HEK293 (cell line): ENCODE measurements around the gene NUMBL.

Experiments
- CTCF ChIA-PET: fragments of 350-600 bp; formaldehyde crosslinking; extraction: SDS; loops from one replicate; lab custom pipeline; 2021; ENCODE audit warnings: antibody characterized with exemption; lab: Yijun Ruan, JAX
- POLR2A ChIA-PET: fragments of 300-600 bp; formaldehyde crosslinking; extraction: SDS; loops from one replicate; lab custom pipeline; 2020; ENCODE audit warnings: antibody characterized with exemption, inconsistent platforms; lab: Yijun Ruan, JAX
- H3K27ac ChIP-seq: fragments of 200-500 bp; sonication (Bioruptor generic); 2 replicates; pipeline ENCODE4 v1.5.1; 2014; ENCODE audit warnings: low read depth, low read length, control low read depth, inconsistent platforms; ENCODE audit errors: extremely low read depth
- H3K36me3 ChIP-seq, 2 experiments: fragments of 200-500 bp in 1 of 2; sonication (Bioruptor generic) in 1 of 2; 1 replicate in 1 of 2; 2 replicates in 1 of 2; pipeline ENCODE4 v1.5.1; 2014 to 2017; ENCODE audit warnings: inconsistent platforms in 2 of 2, low read length in 2 of 2; ENCODE audit not compliant: control insufficient read depth in 2 of 2, insufficient read depth in 1 of 2
- H3K4me1 ChIP-seq: fragments of 200-500 bp; sonication (Bioruptor generic); 2 replicates; pipeline ENCODE4 v1.5.1; 2014; ENCODE audit warnings: mild to moderate bottlenecking, low read length, inconsistent platforms; ENCODE audit not compliant: control insufficient read depth, insufficient read depth
- H3K4me3 ChIP-seq: 2 replicates; pipeline ENCODE4 v1.5.1; 2011; ENCODE audit warnings: low read depth, mild to moderate bottlenecking, control low read depth, low read length, moderate library complexity
- H3K9me3 ChIP-seq: fragments of 200-500 bp; sonication (Bioruptor generic); 2 replicates; pipeline ENCODE4 v1.5.1; 2014; ENCODE audit warnings: low read depth, low read length, inconsistent platforms; ENCODE audit not compliant: control insufficient read depth, insufficient read depth
- EGR2 ChIP-seq: fragments of 450-650 bp; formaldehyde crosslinking; IDR thresholded peaks from 2 replicates; pipeline ENCODE4 v1.5.1; 2016; ENCODE audit warnings: low read depth, missing biosample characterization, missing genetic modification characterization
- KLF9 ChIP-seq: fragments of 450-650 bp; formaldehyde crosslinking; IDR thresholded peaks from 2 replicates; pipeline ENCODE4 v1.5.1; 2016; ENCODE audit warnings: missing biosample characterization, missing genetic modification characterization, low read depth
- PRDM1 ChIP-seq: fragments of 450-650 bp; formaldehyde crosslinking; IDR thresholded peaks from 2 replicates; pipeline ENCODE4; 2016; ENCODE audit warnings: missing biosample characterization, missing genetic modification characterization
- SP3 ChIP-seq: fragments of 450-650 bp; formaldehyde crosslinking; IDR thresholded peaks from 2 replicates; pipeline ENCODE4 v1.5.1; 2016; ENCODE audit warnings: missing biosample characterization, missing genetic modification characterization
- ZBTB1 ChIP-seq: fragments of 450-650 bp; formaldehyde crosslinking; IDR thresholded peaks from 2 replicates; pipeline ENCODE4 v1.5.1; 2016; ENCODE audit warnings: missing biosample characterization, missing genetic modification characterization
- ZBTB21 ChIP-seq: fragments of 450-650 bp; formaldehyde crosslinking; IDR thresholded peaks from 2 replicates; pipeline ENCODE4 v1.5.1; 2017; ENCODE audit warnings: missing biosample characterization, missing genetic modification characterization
- ZNF155 ChIP-seq: fragments of 450-650 bp; formaldehyde crosslinking; IDR thresholded peaks from 2 replicates; pipeline ENCODE4 v1.5.1; 2016; ENCODE audit warnings: missing biosample characterization, missing genetic modification characterization
- ZNF214 ChIP-seq: fragments of 450-650 bp; formaldehyde crosslinking; IDR thresholded peaks from 2 replicates; pipeline ENCODE4 v1.5.1; 2017; ENCODE audit warnings: missing biosample characterization, mild to moderate bottlenecking, missing genetic modification characterization, borderline replicate concordance
- ZNF248 ChIP-seq: fragments of 450-650 bp; formaldehyde crosslinking; IDR thresholded peaks from 2 replicates; pipeline ENCODE4 v1.5.1; 2017; ENCODE audit warnings: missing biosample characterization, missing genetic modification characterization
- ZNF37A ChIP-seq: fragments of 450-650 bp; IDR thresholded peaks from 2 replicates; pipeline ENCODE4 v1.5.1; 2018; ENCODE audit warnings: missing biosample characterization, missing genetic modification characterization
- ZNF433 ChIP-seq: fragments of 450-650 bp; formaldehyde crosslinking; IDR thresholded peaks from 2 replicates; pipeline ENCODE4 v1.5.1; 2016; ENCODE audit warnings: missing biosample characterization, missing genetic modification characterization, low read depth
- ZNF521 ChIP-seq: fragments of 450-650 bp; formaldehyde crosslinking; IDR thresholded peaks from 2 replicates; pipeline ENCODE4 v1.5.1; 2017; ENCODE audit warnings: missing biosample characterization, mild to moderate bottlenecking, missing genetic modification characterization
- ZNF544 ChIP-seq: fragments of 450-650 bp; formaldehyde crosslinking; IDR thresholded peaks from 2 replicates; pipeline ENCODE4 v1.5.0; 2017; ENCODE audit warnings: missing biosample characterization, missing genetic modification characterization
- ZNF548 ChIP-seq: fragments of 450-650 bp; formaldehyde crosslinking; IDR thresholded peaks from 2 replicates; pipeline ENCODE4 v1.5.1; 2016; ENCODE audit warnings: missing biosample characterization, missing genetic modification characterization
- ZNF560 ChIP-seq: fragments of 450-650 bp; formaldehyde crosslinking; IDR thresholded peaks from 2 replicates; pipeline ENCODE4 v1.5.1; 2017; ENCODE audit warnings: missing biosample characterization, missing genetic modification characterization, borderline replicate concordance
- ZNF610 ChIP-seq: fragments of 450-650 bp; formaldehyde crosslinking; IDR thresholded peaks from 2 replicates; pipeline ENCODE4 v1.5.1; 2016; ENCODE audit warnings: missing biosample characterization, missing genetic modification characterization, borderline replicate concordance
- ZNF707 ChIP-seq: fragments of 450-650 bp; formaldehyde crosslinking; IDR thresholded peaks from 2 replicates; pipeline ENCODE4 v1.5.1; 2016; ENCODE audit warnings: missing biosample characterization, missing genetic modification characterization
- ZNF768 ChIP-seq: fragments of 450-650 bp; formaldehyde crosslinking; IDR thresholded peaks from 2 replicates; pipeline ENCODE4 v1.5.1; 2018; ENCODE audit warnings: missing biosample characterization, mild to moderate bottlenecking, missing genetic modification characterization
- ZNF777 ChIP-seq: fragments of 450-650 bp; formaldehyde crosslinking; IDR thresholded peaks from 2 replicates; pipeline ENCODE4 v1.5.1; 2017; ENCODE audit warnings: missing biosample characterization, missing genetic modification characterization, borderline replicate concordance
- ZSCAN23 ChIP-seq: fragments of 450-650 bp; formaldehyde crosslinking; IDR thresholded peaks from 2 replicates; pipeline ENCODE4 v1.5.1; 2016; ENCODE audit warnings: missing biosample characterization, missing genetic modification characterization
- ZXDB ChIP-seq: fragments of 450-650 bp; formaldehyde crosslinking; IDR thresholded peaks from 2 replicates; pipeline ENCODE4 v1.5.1; 2016; ENCODE audit warnings: missing biosample characterization, missing genetic modification characterization
- TF ChIP-seq, protein P1 (sequence below): fragments of 450-650 bp; IDR thresholded peaks from 2 replicates; pipeline ENCODE4 v1.5.1; 2018; ENCODE audit warnings: missing biosample characterization, mild to moderate bottlenecking, missing genetic modification characterization
- TF ChIP-seq, protein P2 (sequence below): fragments of 450-650 bp; formaldehyde crosslinking; IDR thresholded peaks from 2 replicates; pipeline ENCODE4 v1.5.1; 2016; ENCODE audit warnings: missing biosample characterization, missing genetic modification characterization
- TF ChIP-seq, protein P3 (sequence below): sonication (generic); formaldehyde crosslinking; IDR thresholded peaks from 2 replicates; pipeline ENCODE4 v1.8.1; 2022; ENCODE audit warnings: mild to moderate bottlenecking, moderate library complexity, missing genetic modification reagents

NUMBL gene

DNA sequence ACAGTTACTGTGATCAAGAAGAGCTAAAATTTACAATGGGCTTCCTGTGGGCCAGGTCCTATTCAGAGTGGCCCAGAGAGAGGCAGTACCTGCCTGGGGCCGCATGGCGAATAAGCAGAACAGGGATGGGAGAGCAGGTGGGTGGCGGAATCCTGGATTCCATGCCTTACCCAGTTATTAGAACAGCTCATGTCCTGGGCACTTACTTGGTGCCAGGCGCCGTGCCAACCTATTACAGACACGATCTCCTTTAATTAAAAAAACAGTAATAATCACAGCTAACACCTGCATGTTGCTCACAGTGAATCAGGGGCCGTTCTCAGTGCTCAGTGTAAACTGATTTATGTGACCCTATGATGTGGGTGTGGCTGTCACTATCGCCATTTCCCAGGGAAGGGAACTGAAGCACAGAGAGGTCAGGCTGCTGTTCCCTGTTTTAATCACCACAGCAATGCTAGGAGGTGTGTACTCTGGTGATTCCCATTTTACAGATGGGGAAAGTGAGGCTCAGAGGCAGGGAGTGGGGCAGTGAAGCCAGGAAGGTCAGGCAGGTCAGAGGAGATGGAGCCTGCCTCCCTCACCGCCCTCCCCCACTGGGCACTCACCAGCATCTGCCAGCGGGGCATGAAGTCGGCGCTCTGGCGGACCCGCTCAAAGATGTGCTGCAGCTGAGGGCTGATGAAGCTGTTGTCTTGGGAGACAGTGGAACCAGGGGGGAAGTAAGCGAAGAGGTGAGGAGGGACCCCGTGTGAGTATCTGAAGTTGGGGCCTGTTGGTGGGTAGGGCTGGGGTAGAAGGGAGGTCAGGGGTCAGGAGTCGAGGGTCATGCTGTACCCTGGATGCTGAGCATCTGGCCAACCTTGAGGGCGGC is 14.3 kb upstream of the NUMBL start:
- Histone ChIP-seq H3K27ac (no peak overlapping the region), H3K4me3 (no peak overlapping the region), H3K36me3 (peaks cover 84 to 90% of the 10 kb centered on the region in 2 experiments), H3K4me1 (no peaks in the 10 kb centered on the region), H3K9me3 (no peaks in the 10 kb centered on the region)
- TF ChIP-seq ZBTB21: no peak
- TF ChIP-seq ZBTB1: no peak
- TF ChIP-seq ZNF707 (tag by site-specific recombination): no peak
- 0 out of 2 replicates have a peak, but pooled peaks have one; percentile 31 for TF ChIP-seq ZNF768 (tag by site-specific recombination)
- TF ChIP-seq ZSCAN23 (tag by site-specific recombination): no peak
- TF ChIP-seq, protein P1, sequence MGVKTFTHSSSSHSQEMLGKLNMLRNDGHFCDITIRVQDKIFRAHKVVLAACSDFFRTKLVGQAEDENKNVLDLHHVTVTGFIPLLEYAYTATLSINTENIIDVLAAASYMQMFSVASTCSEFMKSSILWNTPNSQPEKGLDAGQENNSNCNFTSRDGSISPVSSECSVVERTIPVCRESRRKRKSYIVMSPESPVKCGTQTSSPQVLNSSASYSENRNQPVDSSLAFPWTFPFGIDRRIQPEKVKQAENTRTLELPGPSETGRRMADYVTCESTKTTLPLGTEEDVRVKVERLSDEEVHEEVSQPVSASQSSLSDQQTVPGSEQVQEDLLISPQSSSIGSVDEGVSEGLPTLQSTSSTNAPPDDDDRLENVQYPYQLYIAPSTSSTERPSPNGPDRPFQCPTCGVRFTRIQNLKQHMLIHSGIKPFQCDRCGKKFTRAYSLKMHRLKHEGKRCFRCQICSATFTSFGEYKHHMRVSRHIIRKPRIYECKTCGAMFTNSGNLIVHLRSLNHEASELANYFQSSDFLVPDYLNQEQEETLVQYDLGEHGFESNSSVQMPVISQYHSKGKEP (tag by site-specific recombination): no peak
- TF ChIP-seq KLF9 (tag by site-specific recombination): 0 out of 2 replicates have a peak, but pooled peaks have one; percentile 37
- POLR2A ChIA-PET: interaction anchor here (0.5 to 1.9 kb wide), 7 partner anchors 12 to 96 kb away, joined by 3 to 8 read pairs (median 4); partner anchors contain the start of genes COQ8B, ITPKC, NUMBL and RAB4B
- CTCF ChIA-PET: interaction anchor here (0.6 to 1.3 kb wide), 3 partner anchors 14 to 42 kb away, joined by 3 to 4 read pairs (median 4); partner anchors contain the start of gene NUMBL

DNA sequence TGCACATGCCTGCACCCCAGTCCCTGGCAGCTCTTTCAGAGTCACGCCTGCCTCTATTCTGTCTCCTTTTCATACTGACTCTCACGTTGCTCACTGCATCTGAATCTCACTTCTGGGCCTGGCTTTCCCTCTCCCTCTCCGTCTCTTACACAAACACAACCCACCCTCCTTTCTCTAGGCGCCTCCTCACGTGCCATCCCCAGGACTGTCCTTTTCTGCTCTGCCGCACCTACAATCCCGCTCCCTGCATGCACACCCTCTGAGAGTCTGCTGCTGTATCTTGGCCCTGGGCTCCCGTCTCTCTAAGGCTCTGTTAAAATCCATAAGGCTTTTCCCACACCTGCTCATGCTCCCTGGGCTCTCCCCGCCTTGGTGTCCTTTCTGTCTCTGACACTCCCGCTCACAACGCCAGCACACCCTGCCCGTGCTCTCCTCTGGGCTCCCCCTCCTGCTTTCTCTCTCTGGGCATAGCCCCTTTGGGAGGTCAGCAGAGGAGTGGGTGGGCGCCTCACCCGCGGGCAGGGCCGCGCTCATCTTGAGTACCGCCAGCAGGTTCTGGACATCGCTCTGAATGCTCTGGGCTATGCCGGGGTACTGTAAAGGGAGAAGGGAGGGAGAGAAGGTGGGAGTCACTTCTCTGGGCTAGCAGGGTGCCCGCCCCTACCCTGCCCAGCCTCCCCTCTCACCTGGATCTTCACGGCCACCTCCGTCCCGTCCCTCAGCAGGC is 12.7 kb upstream of the NUMBL start:
- no peaks in the 10 kb centered on the region for H3K9me3 ChIP-seq
- H3K27ac ChIP-seq: no peak overlapping the region
- CTCF ChIA-PET: interaction anchor here (0.6 to 2.6 kb wide), 5 partner anchors 13 to 184 kb away, joined by 3 to 17 read pairs (median 3); partner anchors contain the start of gene NUMBL
- H3K4me3 ChIP-seq: no peak overlapping the region
- TF ChIP-seq ZNF777 (tag by site-specific recombination) (no peak), ZNF521 (tag by site-specific recombination) (peak; percentile 12; the same call in 1 of the 2 replicates), ZNF560 (tag by site-specific recombination) (no peak), ZNF214 (no peak), ZNF248 (tag by site-specific recombination) (0 out of 2 replicates have a peak, but pooled peaks have one; percentile 29)
- TF ChIP-seq, protein P2, sequence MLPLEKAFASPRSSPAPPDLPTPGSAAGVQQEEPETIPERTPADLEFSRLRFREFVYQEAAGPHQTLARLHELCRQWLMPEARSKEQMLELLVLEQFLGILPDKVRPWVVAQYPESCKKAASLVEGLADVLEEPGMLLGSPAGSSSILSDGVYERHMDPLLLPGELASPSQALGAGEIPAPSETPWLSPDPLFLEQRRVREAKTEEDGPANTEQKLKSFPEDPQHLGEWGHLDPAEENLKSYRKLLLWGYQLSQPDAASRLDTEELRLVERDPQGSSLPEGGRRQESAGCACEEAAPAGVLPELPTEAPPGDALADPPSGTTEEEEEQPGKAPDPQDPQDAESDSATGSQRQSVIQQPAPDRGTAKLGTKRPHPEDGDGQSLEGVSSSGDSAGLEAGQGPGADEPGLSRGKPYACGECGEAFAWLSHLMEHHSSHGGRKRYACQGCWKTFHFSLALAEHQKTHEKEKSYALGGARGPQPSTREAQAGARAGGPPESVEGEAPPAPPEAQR (tag by site-specific recombination): no peak
- no peaks in the 10 kb centered on the region for H3K4me1 ChIP-seq
- POLR2A ChIA-PET: interaction anchor here (0.6 to 2.0 kb wide), 8 partner anchors 9 to 75 kb away, joined by 3 to 5 read pairs (median 4); partner anchors contain the start of genes ACTMAP, COQ8B, ITPKC and NUMBL
- H3K36me3 ChIP-seq: peaks cover 68 to 79% of the 10 kb centered on the region in 2 experiments

DNA sequence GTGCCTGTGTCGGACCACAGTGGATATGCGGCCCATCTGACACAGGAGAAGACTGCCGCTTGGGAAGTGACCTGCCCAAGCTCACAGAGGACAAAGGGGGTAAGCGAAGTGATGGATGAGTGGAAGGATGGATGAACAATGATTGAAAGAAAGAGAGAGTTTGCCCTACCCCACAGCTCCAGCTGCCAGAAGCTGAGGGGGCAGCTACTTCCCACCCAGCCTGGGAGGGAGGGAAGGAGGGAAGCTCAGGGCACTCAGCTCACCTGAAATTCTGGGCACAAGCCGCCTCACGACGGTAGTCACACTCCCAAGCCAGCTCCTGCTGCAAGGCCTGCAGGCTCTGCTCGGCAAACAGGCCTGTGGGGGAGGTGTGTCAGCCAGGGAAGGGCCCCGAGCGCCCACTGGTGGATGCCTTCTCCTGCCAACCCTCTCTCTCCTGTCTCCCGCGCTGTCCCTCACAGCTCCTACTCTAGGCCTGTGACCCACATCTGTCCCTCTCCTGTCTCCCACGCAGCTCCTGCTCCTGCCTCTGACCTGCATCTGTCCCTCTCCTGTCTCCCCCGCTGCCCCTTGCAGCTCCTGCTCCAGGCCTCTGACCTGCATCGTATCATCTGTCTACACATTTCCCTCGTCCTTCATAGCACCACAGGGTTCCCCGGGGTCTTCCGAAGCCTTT is 12.0 kb upstream of the NUMBL start:
- POLR2A ChIA-PET: interaction anchor here (0.7 to 2.0 kb wide), 4 partner anchors 9 to 54 kb away, joined by 3 to 5 read pairs (median 4); partner anchors contain the start of gene ACTMAP
- CTCF ChIA-PET: interaction anchor here (0.6 to 2.6 kb wide), 11 partner anchors 12 to 407 kb away, joined by 3 to 17 read pairs (median 3); partner anchors contain the start of gene BLVRB
- no peak overlapping the region for H3K27ac ChIP-seq
- no peak for TF ChIP-seq ZNF37A
- TF ChIP-seq ZNF610 (tag by site-specific recombination): no peak
- no peak for TF ChIP-seq ZNF548 (tag by site-specific recombination)
- TF ChIP-seq PRDM1 (tag by site-specific recombination): 0 out of 2 replicates have a peak, but pooled peaks have one; percentile 4
- TF ChIP-seq ZNF214: no peak
- TF ChIP-seq EGR2 (tag by site-specific recombination): peak; percentile 81
- no peak for TF ChIP-seq ZNF155 (tag by site-specific recombination)
- TF ChIP-seq ZXDB (tag by site-specific recombination): 0 out of 2 replicates have a peak, but pooled peaks have one; percentile 19
- TF ChIP-seq, protein P3, sequence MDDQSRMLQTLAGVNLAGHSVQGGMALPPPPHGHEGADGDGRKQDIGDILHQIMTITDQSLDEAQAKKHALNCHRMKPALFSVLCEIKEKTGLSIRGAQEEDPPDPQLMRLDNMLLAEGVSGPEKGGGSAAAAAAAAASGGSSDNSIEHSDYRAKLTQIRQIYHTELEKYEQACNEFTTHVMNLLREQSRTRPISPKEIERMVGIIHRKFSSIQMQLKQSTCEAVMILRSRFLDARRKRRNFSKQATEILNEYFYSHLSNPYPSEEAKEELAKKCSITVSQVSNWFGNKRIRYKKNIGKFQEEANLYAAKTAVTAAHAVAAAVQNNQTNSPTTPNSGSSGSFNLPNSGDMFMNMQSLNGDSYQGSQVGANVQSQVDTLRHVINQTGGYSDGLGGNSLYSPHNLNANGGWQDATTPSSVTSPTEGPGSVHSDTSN: no peak
- no peak for TF ChIP-seq ZNF544 (tag by site-specific recombination)
- TF ChIP-seq ZNF433 (tag by site-specific recombination): no peak
- no peak for TF ChIP-seq SP3 (tag by site-specific recombination)

More for the DNA sequence above, 12.0 kb upstream of the NUMBL start:
- H3K4me1 ChIP-seq: no peaks in the 10 kb centered on the region
- peaks cover 62 to 72% of the 10 kb centered on the region in 2 experiments for H3K36me3 ChIP-seq
- no peaks in the 10 kb centered on the region for H3K9me3 ChIP-seq
- no peak overlapping the region for H3K4me3 ChIP-seq
